ENCODE data around the gene CFI.

Gene CFI

DNA sequence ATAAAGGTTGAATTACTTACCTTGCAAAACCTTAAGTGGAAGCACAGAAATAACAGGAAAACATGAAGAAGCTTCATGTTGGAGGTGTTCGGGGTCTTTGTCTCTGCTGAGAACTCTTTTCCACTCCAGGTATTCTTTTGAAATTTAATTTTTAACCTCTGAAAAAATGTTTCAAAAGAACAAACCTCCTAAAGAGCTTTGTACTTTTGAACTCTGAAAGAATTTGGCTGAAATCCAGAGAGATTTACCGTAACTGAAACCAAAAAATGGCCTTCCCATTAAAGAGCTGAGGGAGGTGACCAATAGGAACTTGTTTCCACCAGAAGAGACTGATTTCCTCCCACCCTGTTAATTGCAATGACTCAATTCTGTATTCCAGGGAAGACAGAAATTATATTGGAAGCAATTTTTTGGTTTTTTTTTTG lies at the start of gene CFI:
Gene CFI (minus strand): TSS at position 105 of the 425 bp plus-strand sequence. CDS start 28 bp downstream, at position 77.
- no peak for DNase-seq

DNA sequence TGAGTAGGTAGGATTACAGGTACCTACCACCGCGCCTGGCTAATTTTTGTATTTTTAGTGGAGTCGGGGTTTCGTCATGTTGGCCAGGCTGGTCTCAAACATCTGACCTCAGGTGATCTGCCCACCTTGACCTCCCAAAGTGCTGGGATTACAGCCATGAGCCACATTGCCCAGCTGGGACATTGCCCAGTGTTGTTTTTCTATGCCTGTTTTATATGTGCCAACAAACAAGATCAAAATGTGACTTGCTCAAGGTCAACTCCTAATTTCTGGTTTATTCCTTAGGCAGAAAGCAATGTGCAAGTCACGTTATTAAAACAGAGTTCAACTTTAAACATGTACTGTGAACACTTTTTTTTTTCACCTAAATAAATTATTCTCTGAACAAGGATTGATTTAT lies 48.8 kb upstream of the CFI start:
- no peak for DNase-seq

DNA sequence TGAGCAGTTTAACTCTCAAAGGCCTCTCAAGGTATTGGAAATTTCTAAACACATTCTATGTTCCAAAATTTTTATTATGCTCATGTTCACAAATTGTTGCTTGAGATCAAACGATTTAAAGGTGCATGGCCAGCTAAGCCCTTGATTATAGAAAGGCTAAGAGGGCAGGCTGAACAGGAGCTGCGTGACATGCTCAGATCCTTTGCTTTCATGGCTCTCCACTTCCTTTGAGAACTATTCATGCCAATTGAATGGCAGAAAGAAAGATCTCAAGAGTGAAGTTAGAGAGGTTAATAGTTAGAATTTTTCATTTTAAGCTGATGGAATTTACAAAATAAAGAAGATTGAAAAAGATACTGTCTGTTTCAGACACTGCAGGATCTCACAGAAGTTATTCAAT lies 46.7 kb upstream of the CFI start:
- DNase-seq: no peak

DNA sequence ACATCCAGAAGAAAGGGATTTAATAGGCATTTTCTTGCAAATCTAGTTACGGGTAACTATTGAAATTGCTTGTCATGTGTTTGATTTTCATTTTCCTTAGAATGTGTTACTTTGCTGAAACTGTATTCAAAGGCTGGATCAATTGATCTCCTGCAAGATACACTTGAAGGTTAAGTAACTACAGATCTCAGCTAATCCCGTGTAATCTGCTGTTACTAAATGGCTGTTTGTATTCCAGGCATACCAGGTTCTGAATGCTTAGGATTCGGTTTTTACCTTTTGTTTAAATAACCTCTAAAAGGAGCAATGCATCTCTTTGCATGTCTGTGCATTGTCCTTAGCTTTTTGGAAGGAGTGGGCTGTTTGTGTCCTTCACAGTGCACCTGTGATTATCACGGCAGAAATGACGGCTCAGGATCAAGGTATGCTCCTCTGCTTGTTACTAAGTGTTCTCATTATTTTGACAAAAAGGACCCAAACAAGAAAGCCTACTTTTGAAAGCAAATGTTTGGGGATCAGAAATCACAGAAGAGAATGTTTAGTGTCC lies 46.2 kb upstream of the CFI start, which contains the start of gene LRIT3:
Gene LRIT3 (plus strand): TSS at position 212 of the 547 bp plus-strand sequence. CDS start 95 bp downstream, at position 307.
- no peak for DNase-seq

DNA sequence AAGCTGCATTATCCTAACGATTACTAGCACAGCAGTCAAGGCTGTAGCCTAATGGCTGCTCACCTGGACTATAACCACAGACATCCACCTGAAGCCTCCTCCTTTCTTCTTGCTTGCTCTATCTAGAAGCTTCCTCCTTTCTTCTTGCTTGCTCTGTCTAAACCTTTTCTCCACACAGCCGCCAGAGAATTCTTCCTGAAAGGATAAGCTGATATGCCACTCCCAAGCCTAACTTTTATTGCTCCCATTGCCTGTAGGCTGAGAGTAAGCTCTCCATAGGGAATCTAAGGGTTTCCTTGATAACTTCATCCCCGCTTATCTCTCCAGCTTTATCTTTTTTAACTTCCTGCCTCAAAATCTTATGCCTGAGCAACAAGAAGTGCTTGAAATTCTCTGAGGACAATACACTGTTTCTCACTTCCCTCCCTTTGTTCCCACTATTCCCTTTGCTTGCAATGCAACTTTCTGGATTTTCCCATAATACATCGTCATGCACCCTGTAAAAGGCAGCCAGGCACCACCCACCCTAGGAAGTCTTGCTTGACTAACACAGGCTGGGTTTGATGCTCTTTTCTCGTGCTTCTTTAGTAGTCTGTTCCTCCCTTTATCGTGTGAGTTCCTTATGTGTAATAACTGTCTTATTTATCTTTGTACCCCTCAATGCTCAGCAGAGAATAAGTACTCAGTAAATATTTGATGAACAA lies 44.7 kb upstream of the CFI start:
- DNase-seq: no peak

DNA sequence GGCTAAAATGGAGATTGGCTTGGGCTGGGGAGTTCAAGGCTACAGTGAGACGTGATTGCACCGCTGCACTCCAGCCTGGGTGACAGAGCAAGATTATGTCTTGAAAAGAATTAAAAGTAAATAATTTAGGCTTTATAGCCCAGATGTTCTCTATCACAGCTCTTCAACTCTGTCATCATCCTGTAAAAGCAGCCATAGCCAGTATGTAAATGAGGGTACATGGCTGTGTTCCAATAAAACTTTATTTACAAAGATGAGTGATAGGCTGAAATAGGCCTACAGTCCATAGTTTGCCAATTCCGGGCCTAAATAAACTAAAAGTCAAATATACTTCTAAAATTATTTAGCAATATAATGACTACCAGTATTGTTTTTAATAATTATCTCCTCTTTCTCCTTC lies 35.2 kb upstream of the CFI start:
- DNase-seq: no peak

DNA sequence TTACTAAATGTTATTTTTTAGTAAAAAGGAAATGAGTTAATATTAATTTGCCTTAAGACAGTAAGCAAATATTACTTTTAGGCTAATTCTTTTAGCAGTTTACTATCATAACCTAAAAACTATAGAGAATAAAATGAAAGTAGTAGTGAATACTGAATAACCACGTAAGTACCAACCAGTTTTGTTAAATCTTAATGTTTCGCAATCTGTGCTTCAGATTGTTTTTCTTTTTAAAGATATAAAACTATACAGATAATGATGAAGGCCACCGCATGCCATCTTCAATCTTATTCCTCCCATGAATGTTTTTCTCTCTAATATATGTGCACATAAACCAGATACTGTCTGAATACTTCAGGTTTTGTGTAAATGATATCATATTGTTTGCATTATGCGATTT lies 32.0 kb upstream of the CFI start:
- no peak for DNase-seq

DNA sequence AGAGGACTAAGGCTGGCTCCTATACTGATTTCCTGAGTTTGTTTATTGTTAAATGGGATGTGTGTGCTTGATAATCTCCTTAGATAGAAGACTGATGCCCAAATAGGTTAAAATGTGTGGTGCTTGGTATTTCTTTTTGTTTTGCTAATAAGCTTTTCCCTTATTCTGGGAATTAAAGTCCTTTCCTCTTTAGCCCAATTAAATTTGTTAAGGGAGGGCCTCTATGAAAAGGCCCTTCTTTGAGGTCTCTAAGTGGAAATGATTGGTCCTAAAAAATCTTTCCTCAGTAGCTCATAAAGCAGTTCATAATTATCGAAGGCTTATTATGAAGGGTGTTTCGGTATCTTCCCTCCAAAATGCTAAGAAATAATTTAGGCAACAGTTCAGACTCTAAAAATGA lies 25.9 kb upstream of the CFI start, which contains the start of gene RRH:
Gene RRH (plus strand): TSS at position 301 of the 400 bp plus-strand sequence. CDS start 56 bp downstream, at position 357.
- no peak for DNase-seq

DNA sequence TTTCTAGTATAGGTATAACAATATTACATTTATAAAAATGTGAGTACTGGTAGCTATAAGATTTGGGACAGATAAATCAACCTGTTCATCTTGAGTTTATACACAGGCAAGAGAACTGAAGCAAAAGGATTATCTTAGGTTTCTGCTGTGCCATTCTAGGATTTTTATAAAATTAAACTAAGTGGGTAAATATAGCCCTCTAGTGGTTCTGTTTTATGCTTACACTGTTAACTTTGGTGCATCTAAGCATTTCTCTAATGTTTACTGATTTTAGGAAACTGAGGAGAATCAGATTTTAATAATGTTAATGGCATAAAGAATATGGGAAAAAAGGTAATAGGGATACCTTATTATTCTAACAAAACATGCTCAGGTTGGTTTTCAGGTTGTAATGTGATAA lies 24.9 kb upstream of the CFI start:
- peak; percentile 4 for DNase-seq

DNA sequence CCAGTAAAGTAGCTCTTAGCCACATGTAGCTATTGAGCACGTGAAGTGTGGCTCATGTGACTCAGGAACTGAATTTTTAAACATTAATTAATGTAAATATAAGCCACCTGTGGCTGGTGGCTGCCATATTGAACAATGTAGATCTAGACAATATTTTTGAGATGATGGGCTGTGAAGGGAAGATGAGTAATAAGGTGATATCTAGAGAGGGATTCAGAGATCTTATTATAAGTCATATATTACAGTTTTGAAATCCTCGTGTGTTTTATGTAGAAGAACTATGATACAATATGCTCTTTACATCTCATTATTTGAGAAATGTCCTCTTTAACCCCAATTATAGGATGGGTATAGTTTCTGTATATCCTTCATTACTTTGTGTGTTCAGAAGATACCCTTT lies 19.4 kb upstream of the CFI start:
- no peak for DNase-seq

DNA sequence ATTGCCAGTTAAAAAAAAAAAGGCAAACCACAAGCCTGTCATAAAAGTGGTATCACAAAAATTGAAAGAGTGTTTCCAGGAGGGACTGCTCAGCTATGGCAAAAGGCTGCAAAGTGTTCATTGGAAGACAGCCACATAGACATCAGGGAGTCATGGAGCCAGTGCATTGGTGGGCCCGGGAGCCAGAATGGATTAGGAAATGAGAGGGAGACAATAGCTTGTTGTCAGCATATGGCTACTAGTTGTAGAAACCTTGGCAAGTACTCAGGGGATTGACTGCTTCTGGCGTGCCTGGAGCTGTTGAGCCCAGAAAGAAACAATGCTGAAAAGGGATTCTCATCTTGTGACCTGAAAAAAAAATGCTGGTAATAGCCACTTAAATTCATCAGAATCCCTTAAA lies 18.8 kb upstream of the CFI start:
- peak; percentile 84 for DNase-seq

DNA sequence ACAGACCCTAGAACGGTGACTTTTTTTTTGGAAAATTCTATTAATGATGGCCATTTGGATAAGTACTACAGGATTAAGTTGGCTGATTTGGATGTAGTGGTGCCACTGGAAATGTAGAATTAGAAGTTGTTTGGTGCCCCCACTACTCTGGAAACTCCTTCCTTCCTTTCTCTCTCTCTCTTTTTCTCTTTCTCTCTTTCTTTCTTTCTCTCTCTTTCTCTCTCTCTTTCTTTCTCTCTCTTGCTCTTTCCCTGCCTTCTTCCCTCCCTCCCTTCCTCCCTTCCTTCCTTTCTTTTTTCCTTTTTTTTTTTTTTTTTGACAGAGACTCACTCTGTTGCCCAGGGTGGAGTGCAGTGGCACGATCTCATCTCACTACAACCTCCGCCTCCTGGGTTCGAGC lies 16.5 kb upstream of the CFI start:
- no peak for DNase-seq

DNA sequence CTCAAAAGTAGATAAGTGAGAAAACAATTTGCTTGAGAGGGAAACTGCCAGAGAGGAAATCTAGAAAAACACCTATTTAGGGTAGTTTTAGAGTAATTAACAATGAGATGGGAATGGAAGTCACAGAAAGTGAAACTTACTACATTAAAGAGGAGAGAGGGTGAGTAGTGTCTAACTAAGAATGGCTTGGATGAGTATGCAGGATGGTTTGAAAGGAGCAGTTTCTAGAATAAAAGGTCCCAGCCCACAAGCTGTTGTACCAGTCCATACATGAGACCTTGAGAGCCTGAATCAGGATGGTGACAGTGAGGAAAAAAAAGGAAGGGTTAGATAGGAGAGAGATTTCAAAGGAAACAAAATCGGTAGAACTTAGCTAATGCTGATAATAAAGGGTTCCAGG lies 15.1 kb upstream of the CFI start:
- no peak for DNase-seq

DNA sequence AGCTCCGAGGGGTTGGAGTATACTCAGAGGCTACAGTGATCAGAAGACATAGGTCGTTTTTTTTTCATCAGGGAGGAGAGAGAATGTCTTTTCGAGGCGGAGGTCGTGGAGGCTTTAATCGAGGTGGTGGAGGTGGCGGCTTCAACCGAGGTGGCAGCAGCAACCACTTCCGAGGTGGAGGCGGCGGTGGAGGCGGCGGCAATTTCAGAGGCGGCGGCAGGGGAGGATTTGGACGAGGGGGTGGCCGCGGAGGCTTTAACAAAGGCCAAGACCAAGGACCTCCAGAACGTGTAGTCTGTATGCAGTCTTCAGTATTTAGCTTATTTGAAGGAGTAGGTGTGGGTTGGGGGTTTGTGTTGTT lies 14.3 kb upstream of the CFI start:
- no peak for DNase-seq

DNA sequence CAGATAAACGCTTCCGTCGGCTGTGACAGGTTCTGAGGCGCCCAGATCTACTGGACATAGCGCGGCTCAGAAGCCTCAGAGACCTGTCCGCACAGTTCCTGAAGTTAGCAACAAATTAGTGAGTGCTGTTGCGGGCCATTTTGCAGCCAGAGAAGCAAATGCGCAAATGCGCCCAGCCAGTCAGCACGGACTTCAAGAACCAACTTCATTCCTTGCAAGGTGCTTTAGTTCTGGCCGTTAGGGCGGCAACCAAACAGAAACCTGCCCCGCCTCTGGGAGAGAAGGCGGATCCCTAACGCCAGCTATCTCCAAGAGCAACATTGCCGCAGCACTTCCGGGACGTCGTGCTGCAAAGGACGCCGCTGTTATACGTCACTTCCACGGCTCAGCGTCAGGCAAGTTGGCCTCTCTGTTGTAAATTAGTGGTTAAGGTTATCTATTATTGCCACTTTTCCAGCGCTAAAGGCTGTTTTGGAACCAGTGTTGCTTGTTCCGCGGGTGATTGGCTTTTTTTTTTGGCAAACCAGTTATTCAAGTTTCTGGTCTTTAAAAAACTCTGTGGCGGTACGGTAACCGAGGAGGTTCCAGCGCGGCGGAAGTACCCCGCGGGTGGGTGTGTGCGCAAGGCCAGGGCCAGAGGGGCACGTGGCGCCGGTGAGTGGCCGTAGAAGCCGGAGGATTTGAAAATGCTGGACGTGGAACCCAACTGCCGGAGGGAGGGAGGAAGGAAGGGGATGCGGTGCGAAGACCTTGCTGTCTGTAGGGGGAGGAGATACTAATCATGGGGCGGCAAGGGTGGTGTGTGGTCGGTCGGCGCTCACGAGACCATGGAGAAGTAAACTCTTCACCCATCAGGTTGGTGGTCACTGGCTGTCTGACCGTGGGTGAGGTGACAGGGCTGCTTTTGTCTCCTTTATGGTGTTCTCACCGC lies 13.6 kb upstream of the CFI start, which contains the start of gene GAR1:
Gene GAR1 (plus strand): TSS at position 612 of the 931 bp plus-strand sequence. CDS start 403 bp downstream, outside the sequence.
- DNase-seq: peak; percentile 80

DNA sequence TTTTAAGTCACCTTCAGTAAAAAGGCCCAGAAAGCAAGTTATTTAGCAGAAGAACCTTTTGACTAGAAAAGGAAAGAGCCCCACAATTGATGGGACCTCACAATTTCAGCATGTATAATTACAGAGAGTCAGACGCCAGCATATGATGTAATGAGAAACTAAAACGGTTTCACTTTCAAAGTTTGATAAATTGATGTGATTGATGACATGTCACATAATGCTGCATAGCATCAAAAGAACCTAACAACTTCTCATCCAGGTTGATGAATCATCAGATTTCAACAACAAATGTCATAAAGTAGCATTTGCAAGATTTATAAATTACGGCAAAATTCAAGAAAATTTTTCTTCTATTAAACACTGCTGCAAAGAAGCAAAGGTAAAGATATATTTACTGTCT lies 9.9 kb upstream of the CFI start:
- no peak for DNase-seq

DNA sequence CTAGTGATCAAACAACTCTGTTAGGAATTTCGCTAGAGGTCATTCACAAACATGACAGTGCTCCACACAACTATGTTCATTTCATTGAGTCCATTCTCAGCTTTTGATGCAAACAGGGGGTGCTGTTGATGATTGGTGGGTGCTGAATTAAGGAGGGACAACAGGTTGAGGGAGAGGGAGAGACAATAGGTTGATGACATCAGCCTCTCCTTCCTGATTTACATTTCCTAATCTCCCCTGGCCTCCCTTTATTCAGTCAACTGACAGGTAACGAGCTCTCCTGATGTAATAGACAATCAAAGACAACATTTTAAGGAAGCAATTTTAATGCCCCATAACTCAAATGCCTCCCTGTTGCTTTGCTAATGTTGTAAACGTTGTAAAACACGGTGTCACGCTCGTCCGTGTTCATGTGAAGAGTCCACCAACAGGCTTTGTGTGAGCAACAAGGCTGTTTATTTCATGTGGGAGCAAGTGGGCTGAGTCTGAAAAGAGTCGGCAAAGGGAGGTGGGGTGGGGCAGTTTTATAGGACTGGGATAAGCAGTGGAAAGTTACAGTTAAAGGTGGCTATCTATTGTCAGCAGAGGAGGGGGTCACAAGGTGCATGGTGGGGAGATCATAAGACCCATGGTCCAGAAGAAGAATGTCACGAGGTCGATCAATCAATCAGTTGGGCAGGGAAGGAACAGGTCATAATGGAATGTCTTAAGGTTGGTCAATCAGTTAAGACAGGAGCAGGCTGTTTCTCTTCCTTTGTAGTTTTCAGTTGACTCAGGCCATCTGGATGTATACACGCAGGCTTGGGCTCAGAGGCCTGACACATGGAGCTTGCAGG lies 9.0 kb upstream of the CFI start:
- no peak for DNase-seq

DNA sequence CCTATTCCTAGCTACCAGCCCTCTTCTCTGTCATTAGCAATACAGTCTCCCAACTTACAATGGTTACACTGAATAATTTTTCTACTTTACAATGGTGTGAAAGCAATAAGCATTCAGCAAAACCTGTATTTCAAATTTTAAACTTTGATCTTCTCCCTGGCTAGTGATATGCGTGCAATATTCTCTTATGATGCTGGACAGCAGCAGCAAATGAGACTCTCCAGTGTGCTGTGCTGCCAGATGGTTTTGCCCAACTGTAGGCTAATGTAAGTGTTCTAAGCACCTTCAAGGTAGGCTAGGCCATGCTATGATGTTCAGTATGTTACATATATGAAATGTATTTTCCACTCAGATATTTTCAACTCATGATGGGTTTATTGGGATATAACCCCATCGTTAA lies 7.9 kb upstream of the CFI start:
- DNase-seq: no peak

DNA sequence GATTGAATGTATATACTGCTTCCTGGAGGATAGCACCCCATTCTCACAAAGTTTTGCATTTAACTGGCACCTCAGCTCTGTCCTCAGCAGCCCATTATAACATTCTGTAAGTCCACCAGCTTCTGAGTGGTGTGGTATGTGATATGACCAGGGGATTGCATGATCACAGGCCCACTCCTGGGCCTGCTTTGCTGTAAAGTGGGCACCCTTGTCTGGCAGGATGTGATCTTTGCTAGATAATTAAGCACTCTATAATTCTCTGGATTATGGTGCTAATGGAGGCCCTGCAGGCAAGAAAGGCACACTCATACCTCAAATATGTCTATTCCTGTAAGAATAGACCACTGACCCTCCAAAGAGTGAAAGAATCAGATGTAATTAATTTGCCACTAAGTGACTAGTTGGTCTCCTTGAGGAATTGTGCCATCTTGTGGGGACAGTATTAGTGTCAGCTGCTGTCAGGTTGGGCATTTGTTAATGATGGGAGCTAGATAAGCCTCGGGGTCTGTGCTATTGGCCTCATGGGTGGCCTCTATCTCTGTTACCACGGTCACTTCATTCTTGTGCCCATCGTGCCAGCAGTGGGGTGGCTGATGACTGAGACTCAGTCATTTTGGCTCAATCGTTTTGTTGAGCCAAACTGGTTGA lies 2.2 kb upstream of the CFI start:
- peak; percentile 36 for DNase-seq

DNA sequence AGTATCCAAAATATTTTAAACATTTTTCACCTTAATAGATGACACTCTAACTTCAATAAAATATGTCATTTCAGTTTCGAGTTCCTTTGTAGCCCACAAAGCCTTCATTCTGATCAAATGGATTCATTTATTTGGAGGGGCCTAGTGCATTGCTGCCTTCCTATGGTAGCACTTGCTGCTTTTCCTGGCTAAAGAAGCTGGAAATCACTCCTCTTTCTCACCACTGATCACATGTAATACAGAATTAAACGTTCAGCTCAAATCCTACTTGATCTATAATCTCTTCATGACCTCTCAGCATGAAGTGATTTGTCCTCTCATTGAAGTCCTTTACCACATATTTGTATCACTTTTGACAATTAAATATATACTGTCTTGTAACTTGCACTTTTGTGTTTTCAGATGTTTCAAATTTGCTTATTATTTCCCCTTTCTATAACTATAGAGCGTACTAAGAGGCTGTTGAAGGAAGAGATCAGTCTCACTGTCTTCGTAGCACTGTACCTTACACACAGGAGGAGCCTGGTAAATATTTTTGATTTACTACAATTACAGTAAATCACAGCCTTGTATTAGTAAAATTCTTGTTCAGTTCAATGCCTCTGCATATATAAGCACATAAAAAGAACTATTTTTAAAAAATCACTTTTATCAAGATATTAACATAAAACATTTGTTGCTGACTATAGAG lies 555 bp downstream of the CFI start:
- no peak for DNase-seq

DNA sequence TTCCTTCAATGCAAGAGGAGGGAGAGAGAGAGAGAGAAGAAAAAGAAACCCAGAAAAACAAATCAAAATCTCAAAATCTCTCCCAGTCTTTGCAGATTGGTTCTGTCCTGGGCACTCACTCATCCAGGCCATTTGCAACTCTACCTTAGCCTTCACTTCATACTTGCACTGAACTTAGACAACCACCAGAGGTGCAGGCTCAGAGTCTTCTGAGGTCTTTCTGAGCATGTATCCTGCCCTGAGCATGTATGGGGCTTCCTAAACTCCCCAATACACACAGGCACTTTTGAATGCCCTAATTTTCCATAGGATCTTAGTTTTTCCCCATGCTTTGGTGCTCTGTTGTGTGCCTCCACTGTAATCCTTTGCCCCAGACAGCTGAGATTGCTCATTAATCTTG lies 2.9 kb downstream of the CFI start:
- no peak for DNase-seq

DNA sequence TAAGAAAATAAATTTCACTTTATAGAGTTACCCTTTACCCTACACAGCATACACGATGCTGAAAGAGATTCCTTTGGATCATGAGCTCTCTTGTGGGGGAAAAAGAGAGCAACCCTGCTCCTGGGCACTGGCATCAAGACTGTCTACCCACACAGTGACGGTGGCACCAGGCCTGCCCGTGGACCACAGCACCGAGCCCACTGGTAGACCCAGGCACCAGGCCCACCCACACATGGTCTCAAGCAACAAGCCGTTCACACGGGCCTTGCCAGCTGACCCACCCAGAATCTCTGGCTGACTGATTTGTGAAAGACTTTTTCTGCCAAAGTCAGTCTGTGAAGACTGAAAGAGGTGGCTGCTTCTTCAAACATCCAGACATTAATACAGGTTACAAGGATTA lies 6.7 kb downstream of the CFI start:
- no peak for DNase-seq
